IMR-90 (cell line): Measurements from ENCODE around the gene SEC24A. TPM values are rescaled to one million over a fixed set of nuclear protein-coding genes. Genes with fewer than 3 reads are reported as not detected.
"Not testable (repeated sequence)": the region's sequence is repeated elsewhere in the genome, so short reads cannot be mapped to it uniquely, and the experiment has no call there.

Source experiments
- ATAC-seq: fragments of 200-7000 bp; cut with Tn5 transposase; 2 replicates; pipeline ENCODE4 v1.9.1; 2020; ENCODE audit warnings: low read depth, mild to moderate bottlenecking, moderate library complexity
- BruUV-seq: library from RNA; stranded (reverse); fragments of 400-500 nt; replicated peaks from 2 replicates; lab custom pipeline; 2021; lab: Mats Ljungman, UMichigan
- CTCF ChIA-PET: fragments of 300-600 bp; formaldehyde crosslinking; extraction: SDS; loops from one replicate; lab custom pipeline; 2021; ENCODE audit warnings: antibody characterized with exemption; lab: Yijun Ruan, JAX
- POLR2A ChIA-PET: fragments of 300-600 bp; sonication (Branson Sonifier 250); formaldehyde crosslinking; loops from one replicate; lab custom pipeline; 2022; ENCODE audit warnings: antibody characterized with exemption; ENCODE audit not compliant: unreplicated experiment; lab: Charles Lee
- DNase-seq: peaks from one replicate; pipeline ENCODE4 v3.0.0; 2013
- H2AFZ ChIP-seq: replicated peaks from 2 replicates; pipeline ENCODE3; 2013; ENCODE audit warnings: low read length, mild to moderate bottlenecking; ENCODE audit not compliant: poor library complexity
- H2AK5ac ChIP-seq: 2 replicates; pipeline ENCODE4 v1.6.1; 2013; ENCODE audit warnings: low read depth, low read length, inconsistent platforms
- H2AK9ac ChIP-seq: replicated peaks from 2 replicates; pipeline ENCODE3; 2013; ENCODE audit warnings: mild to moderate bottlenecking, low read depth, low read length, moderate library complexity; ENCODE audit not compliant: poor library complexity
- H2BK120ac ChIP-seq: 2 replicates; pipeline ENCODE4 v1.6.1; 2013; ENCODE audit warnings: low read depth, low read length, inconsistent platforms
- H2BK15ac ChIP-seq: 3 replicates; pipeline ENCODE4 v1.6.1; 2013; ENCODE audit warnings: low read depth, low read length, inconsistent platforms
- H2BK20ac ChIP-seq: 2 replicates; pipeline ENCODE4 v1.6.1; 2013; ENCODE audit warnings: low read depth, mild to moderate bottlenecking, inconsistent platforms, low read length, moderate library complexity
- H2BK5ac ChIP-seq: 2 replicates; pipeline ENCODE4 v1.6.1; 2013; ENCODE audit warnings: mild to moderate bottlenecking, low read depth, low read length, inconsistent platforms; ENCODE audit not compliant: poor library complexity, severe bottlenecking
- H3K14ac ChIP-seq: replicated peaks from 2 replicates; pipeline ENCODE4 v1.6.1; 2013; ENCODE audit warnings: low read depth, low read length, inconsistent platforms
- H3K18ac ChIP-seq: 2 replicates; pipeline ENCODE4 v1.6.1; 2013; ENCODE audit warnings: low read depth, low read length, control low read depth
- H3K23ac ChIP-seq: 2 replicates; pipeline ENCODE4 v1.6.1; 2013; ENCODE audit warnings: low read depth, low read length, inconsistent platforms
- H3K27ac ChIP-seq: 2 replicates; pipeline ENCODE4 v1.5.1; 2013; ENCODE audit warnings: mild to moderate bottlenecking, control low read depth, low read length; ENCODE audit not compliant: insufficient read depth
- H3K27me3 ChIP-seq: 2 replicates; pipeline ENCODE4 v1.6.1; 2013; ENCODE audit warnings: low read length; ENCODE audit not compliant: control insufficient read depth, insufficient read depth
- H3K36me3 ChIP-seq: 2 replicates; pipeline ENCODE4 v1.6.1; 2013; ENCODE audit warnings: low read length, mixed read lengths; ENCODE audit not compliant: control insufficient read depth, insufficient read depth
- H3K4ac ChIP-seq: 2 replicates; pipeline ENCODE4 v1.6.1; 2013; ENCODE audit warnings: low read depth, low read length, inconsistent platforms
- H3K4me1 ChIP-seq: 2 replicates; pipeline ENCODE4 v1.6.1; 2013; ENCODE audit warnings: low read length, mixed read lengths; ENCODE audit not compliant: control insufficient read depth, insufficient read depth
- H3K4me2 ChIP-seq: 2 replicates; pipeline ENCODE4 v1.6.1; 2013; ENCODE audit warnings: low read depth, mild to moderate bottlenecking, control low read depth, low read length, moderate library complexity
- H3K4me3 ChIP-seq: 2 replicates; pipeline ENCODE4 v1.5.1; 2013; ENCODE audit warnings: low read depth, mild to moderate bottlenecking, control low read depth, low read length, moderate library complexity; ENCODE audit not compliant: insufficient read depth
- H3K56ac ChIP-seq: 2 replicates; pipeline ENCODE4 v1.6.1; 2013; ENCODE audit warnings: low read length, inconsistent platforms; ENCODE audit not compliant: insufficient read depth; ENCODE audit errors: extremely low read depth
- H3K79me1 ChIP-seq, 2 experiments: 2 replicates each; pipeline ENCODE4 v1.6.1; 2013; ENCODE audit warnings: low read length in 2 of 2, inconsistent platforms in 1 of 2, low read depth in 1 of 2
- H3K9ac ChIP-seq: 2 replicates; pipeline ENCODE4 v1.6.1; 2013; ENCODE audit warnings: low read depth, low read length, control low read depth
- H3K9me1 ChIP-seq: 2 replicates; pipeline ENCODE4 v1.6.1; 2013; ENCODE audit warnings: low read length, inconsistent platforms; ENCODE audit not compliant: insufficient read depth
- H3K9me3 ChIP-seq: 2 replicates; pipeline ENCODE4 v1.6.1; 2013; ENCODE audit warnings: low read length; ENCODE audit not compliant: control insufficient read depth, insufficient read depth
- H4K20me1 ChIP-seq: 2 replicates; pipeline ENCODE4 v1.6.1; 2013; ENCODE audit warnings: low read length, inconsistent platforms; ENCODE audit not compliant: insufficient read depth
- H4K5ac ChIP-seq: 2 replicates; pipeline ENCODE4 v1.6.1; 2013; ENCODE audit warnings: mild to moderate bottlenecking, low read depth, low read length, control low read depth
- H4K8ac ChIP-seq, 2 experiments: 2 replicates each; pipeline ENCODE4 v1.6.1; 2013; ENCODE audit warnings: low read depth in 2 of 2, low read length in 2 of 2, control low read depth in 1 of 2, inconsistent platforms in 1 of 2
- H4K91ac ChIP-seq: 2 replicates; pipeline ENCODE4 v1.6.1; 2013; ENCODE audit warnings: low read depth, low read length, inconsistent platforms; ENCODE audit not compliant: insufficient read depth
- WGBS, 2 experiments: methylation state at CpG; one replicate each; pipeline versions ENCODE4 v1.1.5 to v1.1.7; 2013; ENCODE audit warnings: missing lambda C conversion rate in 2 of 2; ENCODE audit not compliant: insufficient read length in 1 of 2; ENCODE audit errors: extremely low coverage in 2 of 2; 5-methylcytosine and 5-hydroxymethylcytosine counted together
- dilution Hi-C: fragments of 300-500 bp; cut with HindIII; formaldehyde crosslinking; loops from one replicate; pipeline ENCODE4 v1.14.3; 2018; ENCODE audit warnings: low sequenced_read_pairs; ENCODE audit not compliant: unreplicated experiment
- in situ Hi-C: fragments of 300-500 bp; cut with MboI; formaldehyde crosslinking; loops from 3 replicates; pipeline ENCODE4 v1.14.3; 2019; ENCODE audit warnings: low sequenced_read_pairs, inconsistent platforms, mixed read lengths
- intact Hi-C: fragments of 100-400 bp; cut with micrococcal nuclease; formaldehyde crosslinking; loops from 2 replicates; pipeline ENCODE4 v1.10.0; 2022
- polyA plus RNA-seq, 3 experiments: library from polyadenylated mRNA; depleted of rRNA; stranded (reverse); fragments of >200 nt; gene quantifications; 2 replicates each; pipeline ENCODE4 v1.2.3, GENCODE V29; 2012; ENCODE audit warnings: low replicate concordance in 1 of 3
- total RNA-seq: library from RNA; depleted of rRNA; stranded (reverse); fragments of >200 nt; gene quantifications from 2 replicates; pipeline ENCODE4 v1.2.3, GENCODE V29; 2012

The SEC24A gene
- total and polyA plus RNA-seq, 2 of the 4 experiments (the other 2 are of a cell fraction), result 23.9 to 28.1 TPM

DNA sequence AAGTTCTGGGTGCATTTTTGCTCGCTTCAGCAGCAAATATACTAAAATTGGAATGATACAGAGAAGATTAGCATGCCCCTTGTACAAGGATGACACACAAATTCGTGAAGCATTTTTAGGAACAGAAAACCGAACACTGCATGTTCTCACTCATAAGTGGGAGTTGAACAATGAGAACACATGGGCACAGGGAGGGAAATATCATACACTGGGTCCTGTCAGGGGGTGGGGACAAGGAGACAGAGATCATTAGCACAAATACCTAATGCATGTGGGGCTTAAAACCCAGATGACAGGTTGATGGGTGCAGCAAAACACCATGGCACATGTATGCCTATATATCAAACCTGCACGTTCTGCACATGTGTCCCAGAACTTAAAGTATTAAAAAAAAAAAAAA lies 66.9 kb downstream of the SEC24A start:
- H2BK5ac ChIP-seq, H2AK5ac ChIP-seq, intact Hi-C loops, H2BK120ac ChIP-seq, POLR2A ChIA-PET, H3K4me1 ChIP-seq, H2AK9ac ChIP-seq, H3K27me3 ChIP-seq, H4K91ac ChIP-seq, H3K9me3 ChIP-seq, H3K14ac ChIP-seq, CTCF ChIA-PET, H2AFZ ChIP-seq, H4K5ac ChIP-seq, dilution Hi-C loops, H3K18ac ChIP-seq, H3K4me2 ChIP-seq, BruUV-seq, ATAC-seq, H3K79me1 ChIP-seq, in situ Hi-C loops, H3K9me1 ChIP-seq, H3K27ac ChIP-seq, H4K20me1 ChIP-seq, H4K8ac ChIP-seq, H3K56ac ChIP-seq, H3K4ac ChIP-seq, H2BK20ac ChIP-seq, H2BK15ac ChIP-seq, H3K4me3 ChIP-seq, DNase-seq, H3K23ac ChIP-seq, H3K9ac ChIP-seq: not testable (repeated sequence)
- WGBS, 2 experiments, result no CpG with 5 or more reads among the region's 4 CpGs
- H3K36me3 ChIP-seq, result peaks cover 48% of the 10 kb centered on the region
